Limb (tissue), 2 donors: ENCODE measurements around the gene KCTD6.
A peak's percentile ranks its signal among the peaks of the same experiment; 100 is the strongest.
"Not testable (repeated sequence)": the region's sequence is repeated elsewhere in the genome, so short reads cannot be mapped to it uniquely, and the experiment has no call there.

Experiments used
- DNase-seq, 2 donors: peaks; one replicate each; pipeline ENCODE4 v3.0.0-alpha.2; 2016; ENCODE audit errors: extremely low spot score in 2 of 2

The KCTD6 gene

GRCh38 chr3:58524326-58524888 lies 32.5 kb downstream of the KCTD6 start:
- DNase-seq, result no peak

- no peak for DNase-seq
Observed at GRCh38 chr3:58526515-58526957, 34.6 kb downstream of the KCTD6 start.

GRCh38 chr3:58527440-58527839 lies 35.5 kb downstream of the KCTD6 start:
- not testable (repeated sequence) for DNase-seq

- no peak for DNase-seq
Observed at GRCh38 chr3:58528629-58529028, 36.7 kb downstream of the KCTD6 start.

- no peak for DNase-seq
Observed at GRCh38 chr3:58529516-58530353, 37.8 kb downstream of the KCTD6 start.

GRCh38 chr3:58530354-58530865 lies 38.5 kb downstream of the KCTD6 start:
- no peak for DNase-seq

GRCh38 chr3:58531555-58531954 lies 39.7 kb downstream of the KCTD6 start:
- DNase-seq, result no peak

- no peak for DNase-seq
Observed at GRCh38 chr3:58531956-58532355, 40.1 kb downstream of the KCTD6 start.

GRCh38 chr3:58532794-58533220 lies 40.9 kb downstream of the KCTD6 start:
- DNase-seq, result peak; percentile 57 to 77

- DNase-seq, result no peak
Observed at GRCh38 chr3:58534592-58535494, 42.9 kb downstream of the KCTD6 start.

GRCh38 chr3:58535531-58536500 lies 43.9 kb downstream of the KCTD6 start:
- DNase-seq, result no peak

- no peak for DNase-seq
Observed at GRCh38 chr3:58536501-58537411, 44.9 kb downstream of the KCTD6 start, which contains the start of gene ACOX2. TSS of gene ACOX2 (minus strand) at chr3:58537190. CDS start at chr3:58535106, 2,084 bp downstream.

GRCh38 chr3:58537412-58538301 lies 45.8 kb downstream of the KCTD6 start:
- no peak for DNase-seq

- DNase-seq, result no peak
Observed at GRCh38 chr3:58539626-58540025, 47.7 kb downstream of the KCTD6 start.

- DNase-seq, result no peak
Observed at GRCh38 chr3:58540176-58540858, 48.4 kb downstream of the KCTD6 start.

GRCh38 chr3:58544541-58544940 lies 52.6 kb downstream of the KCTD6 start:
- no peak for DNase-seq

- no peak for DNase-seq
Observed at GRCh38 chr3:58551636-58552180, 59.8 kb downstream of the KCTD6 start.
